ENCODE results near the gene NUDC. TPM values are rescaled to one million over a fixed set of nuclear protein-coding genes. Genes with fewer than 3 reads are reported as not detected.

Gene NUDC
- total and polyA plus RNA-seq, 4 experiments from 2014 or later = 42.0 to 98.2 (median 63.3) TPM

DNA sequence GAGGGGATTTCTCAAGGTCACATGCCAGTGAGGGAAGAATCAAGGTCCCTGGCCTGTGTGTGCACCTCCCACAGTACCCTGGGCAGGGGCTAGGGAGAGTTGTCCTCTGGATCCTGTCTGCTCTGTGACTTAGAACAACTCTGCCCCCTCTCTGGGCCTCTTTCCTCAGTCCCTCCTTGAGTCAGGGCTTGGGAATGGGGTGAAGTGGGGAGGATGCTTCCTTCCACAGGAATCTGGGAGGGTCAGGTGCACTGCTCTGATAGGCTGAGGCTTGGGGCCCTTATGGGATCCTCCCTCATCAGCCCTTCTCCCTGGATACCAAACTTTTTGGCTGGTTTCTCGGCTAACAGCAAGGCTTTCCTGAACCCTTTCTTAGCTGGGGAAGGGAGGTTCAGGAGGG lies 74.5 kb downstream of the NUDC start:
- ChIA-PET POLR2A (ENCODE audit: partially characterized antibody) (no interaction called here), CTCF (ENCODE audit: partially characterized antibody) (interaction anchor here (0.7 to 2.7 kb wide), 9 partner anchors 9 to 317 kb away, joined by 3 to 24 read pairs (median 4); partner anchors contain the start of gene TENT5B)
- no peak overlapping the region for H3K27ac ChIP-seq (ENCODE audit: low read depth, low read length)
- no peaks in the 10 kb centered on the region for H3K9me3 ChIP-seq (ENCODE audit: control insufficient read depth in 1 of 2, low read length in 2 of 2)
- Mint-ChIP-seq H3K36me3 (no peaks in the 10 kb centered on the region), H3K9me3 (no peaks in the 10 kb centered on the region), H3K27me3 (peaks cover 25 to 27% of the 10 kb centered on the region in 2 donors), H3K4me3 (peak overlapping the region in 1 of 8 donors; percentile 30), H3K27ac (no peak overlapping the region), H3K4me1 (peaks cover 6 to 25% (median 10%) of the 10 kb centered on the region in 4 donors)
- intact Hi-C loops (cut with micrococcal nuclease) = no loop called here
- H3K4me1 ChIP-seq (ENCODE audit: insufficient read depth, low read length) = peaks cover 13% of the 10 kb centered on the region
- peaks cover 14% of the 10 kb centered on the region for H3K27me3 ChIP-seq (ENCODE audit: insufficient read depth, low read length)
- H3K36me3 ChIP-seq (ENCODE audit: insufficient read depth, low read length) = no peaks in the 10 kb centered on the region
- DNase-seq = no peak
- no peak overlapping the region for H3K4me3 ChIP-seq (ENCODE audit: low read length in 2 of 2)

Other genes starting within 250 kb of the NUDC start
- 100 to 1,000 TPM; 112 to 127 TPM for gene ARID1A, start 225.7 kb upstream of the NUDC start, total RNA-seq
- gene ARID1A, start 225.7 kb upstream of the NUDC start, polyA plus RNA-seq = 10 to 100 TPM in 1 of 2 donors, 1 to 10 TPM in 1; 4.2 to 30.4 TPM
- 10 to 100 TPM; 17.7 to 18.2 TPM for gene PIGV, start 133.8 kb upstream of the NUDC start, total RNA-seq
- gene PIGV, start 133.8 kb upstream of the NUDC start, polyA plus RNA-seq = 10 to 100 TPM in 1 of 2 donors, 1 to 10 TPM in 1; 7.9 to 13.2 TPM
- gene ZDHHC18, start 95.1 kb upstream of the NUDC start, total RNA-seq = 10 to 100 TPM; 54.9 to 56.4 TPM
- 10 to 100 TPM in 1 of 2 donors, 1 to 10 TPM in 1; 6.2 to 18.1 TPM for gene ZDHHC18, start 95.1 kb upstream of the NUDC start, polyA plus RNA-seq
- gene SFN, start 58.6 kb upstream of the NUDC start, total RNA-seq = under 1 TPM; 0.76 to 0.83 TPM
- not detected for gene SFN, start 58.6 kb upstream of the NUDC start, polyA plus RNA-seq
- gene GPN2, start 31.5 kb upstream of the NUDC start, total RNA-seq = 10 to 100 TPM; 37.0 to 38.0 TPM
- gene GPN2, start 31.5 kb upstream of the NUDC start, polyA plus RNA-seq = 10 to 100 TPM; 15.3 to 18.8 TPM
- gene GPATCH3, start 21.3 kb upstream of the NUDC start, total RNA-seq = 10 to 100 TPM; 25.0 to 26.7 TPM
- gene GPATCH3, start 21.3 kb upstream of the NUDC start, polyA plus RNA-seq = 10 to 100 TPM; 11.4 to 13.4 TPM
- not detected for gene NR0B2, start 7.8 kb upstream of the NUDC start, total RNA-seq
- gene NR0B2, start 7.8 kb upstream of the NUDC start, polyA plus RNA-seq = not detected
- gene KDF1, start 38.7 kb downstream of the NUDC start, total RNA-seq = 1 to 10 TPM; 2.2 to 2.6 TPM
- 1 to 10 TPM; 4.4 to 4.6 TPM for gene KDF1, start 38.7 kb downstream of the NUDC start, polyA plus RNA-seq
- gene TRNP1, start 71.9 kb downstream of the NUDC start, total RNA-seq = not detected
- gene TRNP1, start 71.9 kb downstream of the NUDC start, polyA plus RNA-seq = not detected
- not detected for gene TENT5B, start 91.1 kb downstream of the NUDC start, total RNA-seq
- gene TENT5B, start 91.1 kb downstream of the NUDC start, polyA plus RNA-seq = not detected
- 10 to 100 TPM; 11.4 to 13.2 TPM for gene SLC9A1, start 233.4 kb downstream of the NUDC start, total RNA-seq
- gene SLC9A1, start 233.4 kb downstream of the NUDC start, polyA plus RNA-seq = 10 to 100 TPM in 1 of 2 donors, 1 to 10 TPM in 1; 2.1 to 15.0 TPM